Chondrocyte (in vitro differentiated cells): ENCODE data around the gene DUSP11. TPM values are rescaled to one million over a fixed set of nuclear protein-coding genes. Genes with fewer than 3 reads are reported as not detected.

Source experiments
- DNase-seq: peaks from one replicate; pipeline ENCODE4 v3.0.0; 2021; ENCODE audit warnings: mixed read lengths, low spot score
- H3K27ac Mint-ChIP-seq: one replicate; pipeline ENCODE4 v1.8.0; 2021; ENCODE audit warnings: mild to moderate bottlenecking, moderate library complexity, mixed read lengths; ENCODE audit not compliant: unreplicated experiment
- H3K27me3 Mint-ChIP-seq: 2 replicates; pipeline ENCODE4 v1.8.0; 2021; ENCODE audit warnings: low read depth, mixed read lengths
- H3K36me3 Mint-ChIP-seq: 2 replicates; pipeline ENCODE4 v1.8.0; 2021; ENCODE audit warnings: low read depth, mixed read lengths
- H3K4me1 Mint-ChIP-seq: 2 replicates; pipeline ENCODE4 v1.8.0; 2021; ENCODE audit warnings: low read depth, mild to moderate bottlenecking, mixed read lengths
- H3K4me3 Mint-ChIP-seq: one replicate; pipeline ENCODE4 v1.8.0; 2021; ENCODE audit warnings: mild to moderate bottlenecking, moderate library complexity, mixed read lengths; ENCODE audit not compliant: unreplicated experiment
- H3K9me3 Mint-ChIP-seq: 2 replicates; pipeline ENCODE4 v1.8.0; 2021; ENCODE audit warnings: low read depth, mixed read lengths
- long read RNA-seq: library from polyadenylated mRNA; stranded (forward); transcript quantifications from one replicate; pipeline ENCODE4 v2.0.0, GENCODE V29; 2021
- total RNA-seq: library from RNA; stranded (reverse); gene quantifications from 3 replicates; pipeline ENCODE4 v1.2.1, GENCODE V29; 2021
- TF ChIP-seq, protein P1 (sequence below): fragments of 200-600 bp; sonication (generic); IDR thresholded peaks from 2 replicates; pipeline ENCODE4 v1.5.0; 2021; ENCODE audit warnings: antibody characterized with exemption, mild to moderate bottlenecking, moderate library complexity

DUSP11 gene
- 21.5 to 30.2 TPM (median 22.9 TPM) in 3 replicates for total RNA-seq
- long read RNA-seq, transcript DUSP11-201 (9 exons, 1,653 nt), result major isoform, 49 of 53 reads
- long read RNA-seq, partial matches to known transcripts, result 1 of 53 reads
- long read RNA-seq, other reads (novel, unspliced or antisense), result 1 of 53 reads

DNA sequence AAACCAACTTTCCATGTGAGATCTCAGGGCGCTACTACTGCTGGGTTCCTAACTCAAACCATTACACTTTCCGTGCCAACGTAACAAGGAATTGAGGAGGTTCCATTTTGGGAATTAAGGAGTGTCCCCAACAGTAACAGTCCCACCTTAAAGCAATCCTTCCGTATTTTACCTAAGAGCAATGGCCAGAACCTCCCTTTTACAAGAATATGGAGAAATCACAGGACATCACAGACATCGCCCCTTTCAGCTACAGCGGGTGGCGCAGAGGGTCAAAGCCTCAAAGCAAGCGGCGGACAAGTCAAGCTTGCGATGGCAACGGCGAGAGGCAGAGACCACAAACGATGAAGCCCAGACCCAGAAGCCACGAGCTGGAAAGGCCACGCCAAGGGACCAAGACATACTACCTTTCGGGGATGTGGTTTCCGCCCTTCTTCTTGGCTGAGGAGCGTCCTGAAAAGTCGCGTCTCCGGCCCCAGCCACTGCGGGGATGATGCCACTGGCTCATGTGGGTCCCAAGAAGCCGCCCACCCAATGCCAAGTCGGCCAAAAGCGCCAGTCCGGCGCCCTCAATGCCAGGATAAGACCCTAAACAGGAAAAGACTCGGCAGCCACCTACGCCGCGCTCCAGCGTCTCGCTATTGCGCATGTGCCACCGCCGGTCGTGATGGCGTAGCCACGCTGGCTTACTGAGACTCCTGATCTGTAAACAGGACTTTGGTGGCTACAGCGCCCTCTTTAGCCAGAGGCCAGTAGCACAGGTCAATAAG lies at the start of gene DUSP11:
TSS of gene DUSP11 (minus strand) at position 637 of the 770 bp plus-strand sequence. CDS start at position 508, 129 bp downstream.
- H3K4me1 Mint-ChIP-seq, result peaks cover 31% of the 10 kb centered on the region
- H3K9me3 Mint-ChIP-seq, result no peaks in the 10 kb centered on the region
- DNase-seq, result peak; percentile 97
- TF ChIP-seq, protein P1, sequence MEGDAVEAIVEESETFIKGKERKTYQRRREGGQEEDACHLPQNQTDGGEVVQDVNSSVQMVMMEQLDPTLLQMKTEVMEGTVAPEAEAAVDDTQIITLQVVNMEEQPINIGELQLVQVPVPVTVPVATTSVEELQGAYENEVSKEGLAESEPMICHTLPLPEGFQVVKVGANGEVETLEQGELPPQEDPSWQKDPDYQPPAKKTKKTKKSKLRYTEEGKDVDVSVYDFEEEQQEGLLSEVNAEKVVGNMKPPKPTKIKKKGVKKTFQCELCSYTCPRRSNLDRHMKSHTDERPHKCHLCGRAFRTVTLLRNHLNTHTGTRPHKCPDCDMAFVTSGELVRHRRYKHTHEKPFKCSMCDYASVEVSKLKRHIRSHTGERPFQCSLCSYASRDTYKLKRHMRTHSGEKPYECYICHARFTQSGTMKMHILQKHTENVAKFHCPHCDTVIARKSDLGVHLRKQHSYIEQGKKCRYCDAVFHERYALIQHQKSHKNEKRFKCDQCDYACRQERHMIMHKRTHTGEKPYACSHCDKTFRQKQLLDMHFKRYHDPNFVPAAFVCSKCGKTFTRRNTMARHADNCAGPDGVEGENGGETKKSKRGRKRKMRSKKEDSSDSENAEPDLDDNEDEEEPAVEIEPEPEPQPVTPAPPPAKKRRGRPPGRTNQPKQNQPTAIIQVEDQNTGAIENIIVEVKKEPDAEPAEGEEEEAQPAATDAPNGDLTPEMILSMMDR, result peak; percentile 92
- peaks cover 11% of the 10 kb centered on the region for H3K36me3 Mint-ChIP-seq
- no peaks in the 10 kb centered on the region for H3K27me3 Mint-ChIP-seq
- H3K27ac Mint-ChIP-seq, result peak within 1 kb of the TSS; percentile 97
- H3K4me3 Mint-ChIP-seq, result peak within 1 kb of the TSS; percentile 90

DNA sequence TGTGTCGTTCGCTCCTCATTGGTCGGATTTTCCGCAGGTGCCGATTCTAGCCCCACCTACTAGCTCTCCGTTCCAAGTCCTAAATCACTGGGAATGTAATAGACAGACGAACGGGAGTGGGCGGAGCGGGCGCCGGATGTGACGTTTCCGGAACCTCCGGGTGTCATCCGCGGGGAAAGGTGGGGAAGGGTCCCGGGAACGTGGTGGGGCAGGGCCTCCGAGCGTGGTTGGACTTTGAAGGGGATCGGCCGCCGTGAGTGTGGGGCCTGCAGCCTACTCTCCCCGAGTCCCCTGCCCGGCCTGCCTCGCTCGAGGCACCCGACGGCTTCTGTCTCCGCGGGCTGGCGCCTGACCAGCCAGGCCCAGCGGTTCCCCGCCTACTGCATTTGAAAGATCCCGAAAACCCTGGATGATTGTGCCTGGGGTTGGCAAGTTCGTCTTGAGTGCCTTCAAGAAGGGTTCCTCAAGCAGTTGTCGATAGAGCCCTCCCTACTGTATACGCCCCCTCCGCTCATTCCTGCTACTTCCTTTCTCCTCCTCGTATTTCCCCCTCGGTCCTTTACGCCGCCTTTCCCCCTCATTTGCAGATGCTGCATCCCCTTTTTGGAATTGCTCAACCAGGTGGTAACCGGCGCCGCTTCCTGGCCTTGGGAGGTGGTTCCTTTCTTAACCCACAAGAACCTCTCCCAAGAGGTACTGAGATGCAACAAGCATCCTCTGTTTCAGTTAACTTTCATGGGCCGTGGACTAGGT lies 49.1 kb upstream of the DUSP11 start, which contains the start of gene STAMBP:
TSS of gene STAMBP (plus strand) at position 144 of the 753 bp plus-strand sequence. CDS start 1,896 bp downstream, outside the sequence.
- TF ChIP-seq, protein P1, result peak; percentile 12
- H3K9me3 Mint-ChIP-seq, result peaks cover 5% of the 10 kb centered on the region
- H3K4me3 Mint-ChIP-seq, result peak within 1 kb of the TSS; percentile 97
- peaks cover 6% of the 10 kb centered on the region for H3K36me3 Mint-ChIP-seq
- DNase-seq, result peak; percentile 96
- no peaks in the 10 kb centered on the region for H3K27me3 Mint-ChIP-seq
- peaks cover 38% of the 10 kb centered on the region for H3K4me1 Mint-ChIP-seq
- H3K27ac Mint-ChIP-seq, result peak within 1 kb of the TSS; percentile 99

DNA sequence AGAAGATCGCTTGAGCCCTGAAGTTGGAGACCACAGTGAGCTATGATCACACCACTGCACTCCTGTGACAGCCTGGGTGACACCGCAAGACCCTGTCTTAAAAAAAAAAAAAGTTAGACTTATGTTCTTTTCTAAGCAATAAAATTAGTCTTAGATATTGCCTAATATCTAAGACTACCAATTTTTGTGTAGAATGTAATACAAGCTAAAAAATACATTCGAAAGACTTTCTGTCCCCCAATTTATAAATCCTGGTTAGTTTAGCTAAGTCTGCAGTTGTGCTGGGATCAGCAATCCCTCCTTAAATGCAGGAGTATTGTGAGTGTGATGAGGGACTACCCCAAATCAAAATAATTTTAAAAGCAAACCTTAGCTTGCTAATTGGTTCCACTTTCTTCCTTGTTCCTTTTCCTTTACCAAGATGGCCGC lies 48.5 kb upstream of the DUSP11 start:
- DNase-seq, result no peak
- TF ChIP-seq, protein P1, result no peak
- H3K4me1 Mint-ChIP-seq, result peaks cover 39% of the 10 kb centered on the region
- H3K27me3 Mint-ChIP-seq, result no peaks in the 10 kb centered on the region
- H3K36me3 Mint-ChIP-seq, result peaks cover 6% of the 10 kb centered on the region
- peaks cover 5% of the 10 kb centered on the region for H3K9me3 Mint-ChIP-seq
- H3K27ac Mint-ChIP-seq, result peak overlapping the region; percentile 99
- H3K4me3 Mint-ChIP-seq, result peak overlapping the region; percentile 97

DNA sequence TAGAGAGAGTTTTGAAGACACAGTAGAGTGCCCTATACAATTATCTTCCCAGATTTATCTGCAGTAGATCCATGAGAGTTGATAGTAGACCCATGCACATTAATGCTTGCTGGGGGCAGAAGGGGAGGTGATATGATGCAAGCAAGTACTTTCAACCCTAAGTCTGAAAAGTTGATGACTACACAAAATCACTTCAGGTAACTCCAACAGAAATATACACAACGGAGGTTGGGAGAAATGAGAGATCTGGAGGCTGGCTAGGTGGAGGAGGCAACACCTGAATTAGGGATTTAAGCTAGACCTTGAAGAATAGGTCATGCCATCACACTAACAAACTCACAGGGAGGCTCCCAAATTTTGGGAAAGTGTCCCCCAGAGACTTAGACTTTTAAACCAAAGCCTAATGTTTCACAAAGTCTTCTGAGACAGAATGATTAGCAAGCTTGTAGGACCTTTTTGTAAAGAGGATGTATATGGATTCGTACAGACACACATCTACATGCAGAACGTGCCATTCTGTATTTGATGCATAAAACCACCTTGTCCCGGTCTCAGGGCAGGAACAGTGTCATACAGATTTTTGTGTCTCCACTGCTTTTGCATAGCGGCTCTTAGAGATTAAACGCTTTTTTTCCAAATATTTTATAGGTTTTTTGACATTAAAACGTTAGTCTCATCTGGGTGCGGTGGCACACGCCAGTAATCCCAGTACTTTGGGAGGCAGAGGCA lies 47.9 kb upstream of the DUSP11 start:
- Mint-ChIP-seq H3K27me3 (no peaks in the 10 kb centered on the region), H3K4me3 (no peak overlapping the region), H3K4me1 (peaks cover 38% of the 10 kb centered on the region), H3K9me3 (peaks cover 4% of the 10 kb centered on the region), H3K36me3 (peaks cover 5% of the 10 kb centered on the region), H3K27ac (no peak overlapping the region)
- DNase-seq, result no peak
- TF ChIP-seq, protein P1, result no peak
